CD4-positive, alpha-beta T cell treated with Interleukin-12 subunit alpha and Interleukin-12 subunit beta, for 1 hour (primary cell): Measurements from ENCODE around the gene RAG2.
"Not testable (repeated sequence)": the region's sequence is repeated elsewhere in the genome, so short reads cannot be mapped to it uniquely, and the experiment has no call there.

Source experiments
- DNase-seq: peaks from one replicate; pipeline ENCODE4 v3.0.0-alpha.2; 2020

RAG2 gene

GRCh38 chr11:36596880-36597279, 1.2 kb downstream of the RAG2 start:
- DNase-seq = no peak

- DNase-seq = peak; percentile 29
Observed at GRCh38 chr11:36594316-36594989, 3.6 kb downstream of the RAG2 start, which contains the start of gene IFTAP. Gene IFTAP, plus strand, starts transcription at chr11:36594502. Its CDS starts 15,602 bp downstream, at chr11:36610104.

DNA sequence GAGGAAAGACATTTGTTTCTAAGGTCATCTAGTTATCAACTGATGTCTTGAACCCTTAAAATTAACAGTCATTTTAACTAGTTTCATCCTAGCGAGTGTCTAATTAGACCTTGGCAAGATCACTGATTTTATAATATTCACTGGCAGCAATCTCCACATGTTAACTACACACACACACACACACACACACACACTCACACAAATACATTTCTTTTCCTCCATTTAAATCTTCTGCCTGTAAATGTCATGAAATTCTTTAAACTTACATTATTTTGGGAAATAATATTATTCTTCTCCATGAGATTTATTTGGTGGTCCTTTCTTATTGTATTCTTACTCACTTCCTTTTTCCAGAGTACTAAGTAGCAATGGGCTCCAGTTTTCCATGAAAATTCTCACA, 6.6 kb downstream of the RAG2 start:
- DNase-seq = no peak

GRCh38 chr11:36590513-36590912, 7.5 kb downstream of the RAG2 start:
- DNase-seq = no peak

- DNase-seq = no peak
Observed at GRCh38 chr11:36588099-36588498, 9.9 kb downstream of the RAG2 start.

GRCh38 chr11:36586543-36586942, 11.5 kb downstream of the RAG2 start:
- DNase-seq = no peak

DNA sequence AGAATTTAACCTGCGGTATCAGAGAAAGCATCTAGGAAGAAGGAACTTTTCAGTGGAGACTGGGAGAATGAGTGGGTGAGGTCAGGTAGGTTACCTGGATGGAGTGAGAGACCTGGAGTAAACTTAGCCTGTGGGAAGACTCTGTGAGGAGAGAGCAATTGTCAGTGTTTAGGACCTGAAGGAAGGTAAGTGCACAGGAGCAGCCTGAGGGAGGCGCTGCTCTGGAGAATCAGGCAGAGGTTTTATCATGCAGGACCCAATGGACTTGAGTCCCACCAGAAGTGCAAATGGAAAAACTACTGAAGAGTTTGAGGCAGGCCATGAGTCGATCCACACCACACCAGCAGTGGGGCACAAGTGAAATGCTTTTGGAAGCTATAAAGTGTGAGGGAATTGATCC, 14.4 kb downstream of the RAG2 start:
- DNase-seq = no peak

DNA sequence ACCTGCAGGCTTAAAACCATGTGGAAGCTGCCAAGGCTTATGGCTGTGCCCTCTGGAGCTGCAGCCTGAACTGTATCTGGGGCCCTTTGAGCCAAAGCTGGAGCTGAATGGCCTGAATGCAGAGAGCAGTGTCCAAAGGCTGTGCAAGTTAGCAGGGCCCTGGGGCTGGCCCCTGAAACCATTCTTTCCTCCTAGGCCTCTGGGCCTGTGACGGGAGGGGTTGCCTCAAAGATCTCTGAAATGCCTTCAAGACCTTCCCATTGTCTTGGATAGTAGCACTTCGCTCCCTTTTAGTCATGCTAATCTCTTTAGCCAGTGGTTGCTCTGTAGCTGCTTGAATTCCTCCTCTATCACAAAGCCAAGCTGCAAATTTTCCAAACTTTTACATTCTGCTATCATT, 16.5 kb downstream of the RAG2 start:
- DNase-seq = no peak

DNA sequence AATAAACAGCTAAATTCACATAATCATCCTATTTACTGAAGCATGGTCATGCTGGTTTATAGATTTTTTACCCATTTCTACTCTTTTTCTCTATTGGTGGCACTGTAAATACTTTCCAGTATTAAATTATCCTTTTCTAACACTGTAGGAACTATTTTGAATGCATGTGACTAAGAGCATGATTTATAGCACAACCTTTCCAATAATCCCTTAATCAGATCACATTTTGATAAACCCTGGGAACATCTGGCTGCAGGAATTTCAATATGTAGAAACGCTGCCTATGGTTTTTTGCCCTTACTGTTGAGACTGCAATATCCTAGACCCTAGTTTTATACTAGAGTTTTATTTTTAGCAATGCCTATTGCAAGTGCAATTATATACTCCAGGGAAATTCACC, 19.6 kb downstream of the RAG2 start:
- no peak for DNase-seq

DNA sequence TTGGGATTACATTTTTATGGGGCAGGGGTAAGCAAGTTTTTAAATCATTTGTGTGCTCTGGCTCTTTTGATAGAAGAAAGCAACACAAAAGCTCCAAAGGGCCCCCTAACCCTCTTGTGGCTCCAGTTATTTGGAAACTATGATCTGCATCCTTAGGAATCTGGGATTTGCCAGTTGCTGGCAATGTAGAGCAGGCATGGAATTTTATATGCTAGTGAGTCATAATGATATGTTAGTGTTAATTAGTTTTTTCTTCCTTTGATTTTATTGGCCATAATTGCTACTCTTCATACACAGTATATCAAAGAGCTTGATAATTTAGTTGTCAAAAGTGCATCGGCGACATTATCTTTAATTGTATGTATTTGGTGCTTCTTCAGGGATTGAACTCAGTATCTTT, 20.2 kb downstream of the RAG2 start:
- DNase-seq = no peak

- no peak for DNase-seq
Observed at GRCh38 chr11:36577373-36577772, 20.7 kb downstream of the RAG2 start.

- DNase-seq = no peak
Observed at GRCh38 chr11:36574486-36574885, 23.6 kb downstream of the RAG2 start.

- no peak for DNase-seq
Observed at GRCh38 chr11:36569095-36569494, 28.9 kb downstream of the RAG2 start.

DNA sequence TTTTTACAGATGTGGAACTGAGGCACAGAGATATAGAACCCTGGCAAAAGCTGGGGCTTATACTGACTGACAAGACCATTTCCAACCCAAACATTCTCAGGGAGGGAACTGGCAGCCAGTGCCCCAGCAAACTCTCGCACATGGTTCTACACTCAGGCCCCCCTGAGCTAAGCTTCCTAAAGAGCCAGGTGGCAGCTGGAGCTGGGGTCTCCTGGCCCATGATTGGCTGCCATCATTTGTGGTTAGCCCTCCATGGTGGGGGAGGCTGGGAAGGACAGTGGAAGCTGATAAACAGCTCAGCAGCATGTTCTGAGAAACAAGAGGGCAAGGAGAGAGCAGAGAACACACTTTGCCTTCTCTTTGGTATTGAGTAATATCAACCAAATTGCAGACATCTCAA, 30.3 kb downstream of the RAG2 start, which contains the start of gene RAG1:
TSS of gene RAG1 (plus strand) at position 314 of the 400 bp plus-strand sequence. CDS start 5,298 bp downstream, outside the sequence.
- no peak for DNase-seq

- DNase-seq = no peak
Observed at GRCh38 chr11:36566407-36567053, 31.5 kb downstream of the RAG2 start.

GRCh38 chr11:36565031-36565610, 32.9 kb downstream of the RAG2 start:
- DNase-seq = no peak

DNA sequence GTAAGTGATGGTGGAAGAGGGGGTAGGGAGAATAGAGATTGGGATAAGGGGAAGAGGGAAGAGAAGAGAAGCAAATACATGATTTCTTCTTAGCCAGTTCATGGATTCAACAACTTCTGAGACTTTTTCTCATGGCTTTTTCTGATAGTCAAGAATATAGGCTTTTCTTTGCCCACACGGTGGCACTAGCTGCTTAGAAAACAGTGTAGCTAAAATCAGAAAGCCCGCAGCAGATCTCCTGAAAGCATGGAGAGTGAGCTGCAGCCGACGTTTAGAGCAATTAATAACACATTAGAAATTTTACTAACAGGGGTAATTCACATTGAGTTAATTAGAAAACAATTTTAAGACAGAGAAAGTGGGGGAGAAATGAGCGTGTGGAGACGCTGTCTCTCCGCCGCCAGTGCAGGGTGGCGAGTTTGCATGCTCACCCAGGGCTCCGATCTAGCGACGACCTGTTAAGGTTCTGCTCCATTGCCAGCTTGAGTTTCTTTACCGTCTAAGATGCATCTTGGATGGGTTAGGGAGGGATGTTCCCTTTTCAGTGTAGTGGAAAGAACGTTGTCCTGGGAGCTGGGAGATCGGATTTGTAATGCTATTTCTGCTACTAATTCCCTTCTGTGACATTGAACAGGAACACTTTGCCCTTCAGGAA, 33.5 kb downstream of the RAG2 start:
- peak; percentile 61 for DNase-seq

DNA sequence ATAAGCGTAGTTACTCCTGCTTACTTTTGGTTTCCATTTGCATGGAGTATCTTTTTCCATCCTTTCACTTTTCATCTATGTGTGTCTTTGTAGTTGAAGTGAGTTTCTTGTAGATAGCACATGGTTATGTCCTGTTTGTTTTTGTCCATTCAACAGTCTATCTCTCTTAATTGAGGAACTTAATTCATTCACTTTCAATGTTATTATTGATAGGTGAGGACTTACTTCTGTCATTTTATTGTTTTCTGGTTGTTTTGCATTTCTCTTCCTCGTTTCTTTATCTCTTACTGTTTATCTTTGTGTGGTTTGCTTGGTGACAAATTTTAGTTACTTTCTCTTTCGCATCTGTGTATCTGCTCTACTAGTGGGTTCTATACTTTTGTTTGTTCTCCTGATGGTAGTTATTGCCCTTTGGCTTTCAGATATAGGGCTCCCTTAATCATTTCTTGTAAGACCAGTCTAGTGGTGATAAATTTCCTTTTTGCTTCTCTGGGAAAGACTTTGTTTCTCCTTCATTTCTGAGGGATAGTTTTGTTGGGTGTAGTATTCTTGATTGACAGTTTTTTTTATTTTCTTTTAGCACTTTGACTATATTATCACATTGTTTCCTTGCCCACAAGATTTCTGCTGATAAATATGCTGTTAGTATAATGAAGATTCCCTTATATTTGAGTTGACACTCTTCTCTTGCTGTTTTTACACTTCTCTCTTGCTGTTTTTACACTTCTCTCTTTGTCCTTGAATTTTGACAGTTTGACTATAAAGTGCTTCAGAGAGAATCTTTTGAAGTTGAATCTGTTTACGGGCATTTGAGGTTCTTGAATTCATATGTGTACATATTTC, 39.2 kb downstream of the RAG2 start:
- DNase-seq = peak; percentile 24

DNA sequence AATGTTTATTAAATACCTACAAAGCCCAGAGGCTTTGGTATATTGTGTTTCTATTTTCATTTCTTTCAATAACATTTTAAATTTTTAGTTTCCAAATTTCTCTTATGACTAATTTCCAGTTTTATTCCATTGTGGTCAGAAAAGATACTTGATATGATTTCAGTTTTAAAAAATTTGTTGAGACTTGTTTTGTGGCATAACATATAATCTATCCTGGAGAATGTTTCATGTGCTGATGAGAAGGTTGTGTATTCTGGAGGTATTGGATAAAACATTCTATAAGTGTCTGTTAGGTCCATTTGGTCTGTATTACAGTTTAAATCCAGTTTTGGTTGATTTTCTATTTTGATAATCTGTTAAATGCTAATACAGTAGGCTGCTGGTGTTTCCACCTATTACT, 40.0 kb downstream of the RAG2 start:
- no peak for DNase-seq

- DNase-seq = not testable (repeated sequence)
Observed at GRCh38 chr11:36557390-36557789, 40.6 kb downstream of the RAG2 start.

- no peak for DNase-seq
Observed at GRCh38 chr11:36550385-36551115, 47.5 kb downstream of the RAG2 start.
